Trophoblast cell (in vitro differentiated cells and primary cell): ENCODE results near the gene ATXN3L.

Experiments
- DNase-seq, 2 donors: peaks; one replicate each; pipeline ENCODE4 v3.0.0-alpha.2; 2016
- H2AFZ ChIP-seq: 2 replicates; pipeline ENCODE4 v1.6.1; 2013; ENCODE audit warnings: low read length, moderate library complexity, mild to moderate bottlenecking; ENCODE audit not compliant: insufficient read depth, poor library complexity
- H2AK5ac ChIP-seq: 2 replicates; pipeline ENCODE4 v1.6.1; 2013; ENCODE audit warnings: mild to moderate bottlenecking, low read length
- H2BK120ac ChIP-seq: 2 replicates; pipeline ENCODE4 v1.6.1; 2013; ENCODE audit warnings: low read length, mild to moderate bottlenecking, moderate library complexity; ENCODE audit not compliant: insufficient read depth, poor library complexity
- H2BK12ac ChIP-seq: 2 replicates; pipeline ENCODE4 v1.6.1; 2013; ENCODE audit warnings: mild to moderate bottlenecking, low read length, moderate library complexity
- H2BK5ac ChIP-seq: 2 replicates; pipeline ENCODE4 v1.6.1; 2013; ENCODE audit warnings: low read length, low read depth, moderate library complexity, mild to moderate bottlenecking; ENCODE audit not compliant: poor library complexity
- H3K14ac ChIP-seq: 2 replicates; pipeline ENCODE4 v1.6.1; 2013; ENCODE audit warnings: mild to moderate bottlenecking, low read length
- H3K18ac ChIP-seq: 2 replicates; pipeline ENCODE4 v1.6.1; 2013; ENCODE audit warnings: mild to moderate bottlenecking, low read length
- H3K23ac ChIP-seq: 2 replicates; pipeline ENCODE4 v1.6.1; 2013; ENCODE audit warnings: low read length
- H3K27ac ChIP-seq: 2 replicates; pipeline ENCODE4 v1.5.1; 2013; ENCODE audit warnings: low read depth, mild to moderate bottlenecking, inconsistent platforms, low read length, moderate library complexity
- H3K27me3 ChIP-seq: 2 replicates; pipeline ENCODE4 v1.6.1; 2013; ENCODE audit warnings: inconsistent platforms, mild to moderate bottlenecking, low read length, moderate library complexity; ENCODE audit not compliant: insufficient read depth
- H3K36me3 ChIP-seq, 2 experiments: 1 replicate in 1 of 2; 2 replicates in 1 of 2; pipeline ENCODE4 v1.6.1; 2013; ENCODE audit warnings: low read length in 2 of 2, mild to moderate bottlenecking in 2 of 2, moderate library complexity in 1 of 2; ENCODE audit not compliant: insufficient read depth in 2 of 2, control insufficient read depth in 1 of 2
- H3K4ac ChIP-seq: 2 replicates; pipeline ENCODE4 v1.6.1; 2013; ENCODE audit warnings: low read depth, mild to moderate bottlenecking, low read length, moderate library complexity
- H3K4me1 ChIP-seq, 2 experiments: 1 replicate in 1 of 2; 2 replicates in 1 of 2; pipeline ENCODE4 v1.6.1; 2013; ENCODE audit warnings: low read length in 2 of 2, mild to moderate bottlenecking in 2 of 2, moderate library complexity in 1 of 2; ENCODE audit not compliant: insufficient read depth in 2 of 2, control insufficient read depth in 1 of 2
- H3K4me2 ChIP-seq: 2 replicates; pipeline ENCODE4 v1.6.1; 2013; ENCODE audit warnings: inconsistent platforms, mild to moderate bottlenecking, low read length, moderate library complexity
- H3K4me3 ChIP-seq: 2 replicates; pipeline ENCODE4 v1.5.1; 2013; ENCODE audit warnings: mild to moderate bottlenecking, low read depth, low read length, inconsistent platforms
- H3K79me1 ChIP-seq: one replicate; pipeline ENCODE4 v1.6.1; 2013; ENCODE audit warnings: low read length
- H3K79me2 ChIP-seq: 2 replicates; pipeline ENCODE4 v1.6.1; 2013; ENCODE audit warnings: low read length, mild to moderate bottlenecking; ENCODE audit not compliant: control insufficient read depth, insufficient read depth, poor library complexity
- H3K9ac ChIP-seq: 2 replicates; pipeline ENCODE4 v1.6.1; 2013; ENCODE audit warnings: mild to moderate bottlenecking, low read length
- H3K9me3 ChIP-seq: 2 replicates; pipeline ENCODE4 v1.6.1; 2013; ENCODE audit warnings: low read depth, mild to moderate bottlenecking, control low read depth, inconsistent platforms, low read length; ENCODE audit not compliant: insufficient read depth
- H4K12ac ChIP-seq: 2 replicates; pipeline ENCODE4 v1.6.1; 2013; ENCODE audit warnings: low read depth, mild to moderate bottlenecking, low read length, moderate library complexity
- H4K8ac ChIP-seq: 2 replicates; pipeline ENCODE4 v1.6.1; 2013; ENCODE audit warnings: low read depth, mild to moderate bottlenecking, low read length, moderate library complexity
- H4K91ac ChIP-seq: one replicate; pipeline ENCODE4 v1.6.1; 2013; ENCODE audit warnings: low read depth, mild to moderate bottlenecking, low read length, moderate library complexity
- WGBS: extraction: QIAGEN DNeasy Blood & Tissue Kit; methylation state at CpG from one replicate; pipeline ENCODE4 v1.1.7; 2013; ENCODE audit warnings: missing lambda C conversion rate; ENCODE audit not compliant: insufficient read length, insufficient coverage; ENCODE audit errors: extremely low coverage; 5-methylcytosine and 5-hydroxymethylcytosine counted together

ATXN3L gene

GRCh38 chrX:13311560-13311959 is 8.3 kb downstream of the ATXN3L start:
- no peak overlapping the region for H3K4me2 ChIP-seq
- no peak overlapping the region for H2AFZ ChIP-seq
- H3K4me1 ChIP-seq, result no peaks in the 10 kb centered on the region
- no peak overlapping the region for H3K9ac ChIP-seq
- no peak for DNase-seq
- H4K91ac ChIP-seq, result no peak overlapping the region
- no peaks in the 10 kb centered on the region for H3K79me1 ChIP-seq
- no peak overlapping the region for H3K23ac ChIP-seq
- H3K4me3 ChIP-seq, result no peak overlapping the region
- H3K27me3 ChIP-seq, result no peaks in the 10 kb centered on the region
- no peak overlapping the region for H3K4ac ChIP-seq
- H2BK12ac ChIP-seq, result no peak overlapping the region
- H2BK5ac ChIP-seq, result no peak overlapping the region
- H2BK120ac ChIP-seq, result no peak overlapping the region
- H3K9me3 ChIP-seq, result no peaks in the 10 kb centered on the region
- H2AK5ac ChIP-seq, result no peak overlapping the region
- no peak overlapping the region for H3K14ac ChIP-seq
- H4K8ac ChIP-seq, result no peak overlapping the region
- no CpG with 5 or more reads among the region's 6 CpGs for WGBS
- H3K27ac ChIP-seq, result no peak overlapping the region
- no peak overlapping the region for H3K18ac ChIP-seq
- no peaks in the 10 kb centered on the region for H3K36me3 ChIP-seq
- no peak overlapping the region for H4K12ac ChIP-seq
- H3K79me2 ChIP-seq, result no peaks in the 10 kb centered on the region

GRCh38 chrX:13309631-13310030 is 10.2 kb downstream of the ATXN3L start:
- Histone ChIP-seq H3K79me2 (no peaks in the 10 kb centered on the region), H2AFZ (no peak overlapping the region), H2BK5ac (no peak overlapping the region), H3K18ac (no peak overlapping the region), H2BK12ac (no peak overlapping the region), H3K27ac (no peak overlapping the region), H3K36me3 (no peaks in the 10 kb centered on the region), H4K91ac (no peak overlapping the region), H2BK120ac (no peak overlapping the region), H3K9ac (no peak overlapping the region), H3K9me3 (no peaks in the 10 kb centered on the region), H3K79me1 (no peaks in the 10 kb centered on the region), H3K23ac (no peak overlapping the region), H4K8ac (no peak overlapping the region), H2AK5ac (no peak overlapping the region), H3K27me3 (no peaks in the 10 kb centered on the region), H3K14ac (no peak overlapping the region), H3K4me2 (no peak overlapping the region), H4K12ac (no peak overlapping the region), H3K4ac (no peak overlapping the region), H3K4me1 (no peaks in the 10 kb centered on the region), H3K4me3 (no peak overlapping the region)
- WGBS, result no CpG with 5 or more reads among the region's 3 CpGs
- no peak for DNase-seq

DNA sequence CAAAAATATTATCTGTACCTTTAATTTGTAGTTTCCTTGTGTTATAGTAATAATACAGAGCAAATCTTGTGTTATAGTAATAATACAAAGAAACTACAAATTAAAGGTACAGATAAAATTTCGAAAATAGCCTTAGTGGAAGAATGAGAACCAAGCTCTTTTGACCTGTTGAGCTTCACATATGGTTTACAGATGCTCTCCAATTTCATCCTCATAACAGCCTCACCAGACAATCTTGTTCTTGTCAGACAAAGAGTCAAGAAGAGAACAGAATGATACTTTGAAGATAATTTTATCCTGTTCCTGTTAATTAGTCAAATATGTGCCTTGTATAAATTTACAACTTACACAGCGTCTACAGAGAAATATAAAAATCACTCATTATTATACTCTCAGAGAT is 12.8 kb downstream of the ATXN3L start:
- Histone ChIP-seq H3K4me2 (no peak overlapping the region), H3K23ac (no peak overlapping the region), H4K12ac (no peak overlapping the region), H3K36me3 (no peaks in the 10 kb centered on the region), H2BK120ac (no peak overlapping the region), H3K79me2 (no peaks in the 10 kb centered on the region), H3K9ac (no peak overlapping the region), H3K27me3 (no peaks in the 10 kb centered on the region), H3K9me3 (no peaks in the 10 kb centered on the region), H2BK5ac (no peak overlapping the region), H4K91ac (no peak overlapping the region), H4K8ac (no peak overlapping the region), H2BK12ac (no peak overlapping the region), H2AFZ (no peak overlapping the region), H3K79me1 (no peaks in the 10 kb centered on the region), H3K4ac (no peak overlapping the region), H3K14ac (no peak overlapping the region), H3K4me1 (no peaks in the 10 kb centered on the region), H3K4me3 (no peak overlapping the region), H3K27ac (no peak overlapping the region), H3K18ac (no peak overlapping the region), H2AK5ac (no peak overlapping the region)
- DNase-seq, result no peak
- no CpG with 5 or more reads among the region's 2 CpGs for WGBS

DNA sequence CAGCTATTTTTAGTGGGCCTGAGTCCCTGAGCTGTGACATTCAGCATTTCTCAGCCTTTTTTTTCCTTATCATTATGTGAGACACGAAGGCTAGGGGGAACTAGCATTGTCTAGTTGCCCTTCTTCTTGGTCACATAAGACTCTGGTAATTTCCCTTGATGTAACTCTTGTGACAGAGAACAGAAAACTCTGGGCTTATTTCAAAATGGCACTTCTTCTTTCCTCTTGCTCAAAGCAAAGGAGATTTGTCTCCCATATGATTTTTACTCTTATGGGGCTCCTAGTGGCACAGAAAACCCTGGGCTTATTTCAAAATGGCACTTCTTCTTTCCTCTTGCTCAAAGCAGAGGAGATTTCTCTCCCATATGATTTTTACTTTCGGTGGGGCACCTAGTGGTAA is 14.7 kb downstream of the ATXN3L start:
- Histone ChIP-seq H3K36me3 (no peaks in the 10 kb centered on the region), H3K27me3 (no peaks in the 10 kb centered on the region), H3K9me3 (no peaks in the 10 kb centered on the region), H2BK120ac (no peak overlapping the region), H3K27ac (no peak overlapping the region), H3K4me3 (no peak overlapping the region), H4K91ac (no peak overlapping the region), H4K8ac (no peak overlapping the region), H3K4me2 (no peak overlapping the region), H3K79me1 (no peaks in the 10 kb centered on the region), H3K4ac (no peak overlapping the region), H4K12ac (no peak overlapping the region), H2BK5ac (no peak overlapping the region), H3K23ac (no peak overlapping the region), H3K14ac (no peak overlapping the region), H3K79me2 (no peaks in the 10 kb centered on the region), H3K9ac (no peak overlapping the region), H2BK12ac (no peak overlapping the region), H3K4me1 (no peaks in the 10 kb centered on the region), H3K18ac (no peak overlapping the region), H2AFZ (no peak overlapping the region), H2AK5ac (no peak overlapping the region)
- DNase-seq, result no peak
- no CpG with 5 or more reads among the region's 2 CpGs for WGBS
